ENCODE measurements around the gene COBLL1. TPM values are rescaled to one million over a fixed set of nuclear protein-coding genes. Genes with fewer than 3 reads are reported as not detected.

The COBLL1 gene
- total RNA-seq, 1 donor from 2014 or later: 4.2 TPM

Other genes starting within 250 kb of the COBLL1 start
- 1.2 and 1.5 TPM in 2 replicates for gene GRB14, start 220.3 kb downstream of the COBLL1 start, total RNA-seq
- gene SLC38A11, start 113.7 kb upstream of the COBLL1 start, total RNA-seq: not detected in 2 replicates